Transverse colon (tissue), 3 donors: ENCODE results near the gene LONP1.

Experiments
- POLR2A ChIP-seq: fragments of 450-650 bp; IDR thresholded peaks from one replicate; pipeline ENCODE4 v1.6.1; 2016; ENCODE audit warnings: antibody characterized with exemption, mild to moderate bottlenecking, moderate library complexity
- TF ChIP-seq, protein P1 (sequence below), 5 experiments: fragments of 200-600 bp in 3 of 5; fragments of 450-650 bp in 2 of 5; sonication (generic) in 3 of 5; IDR thresholded peaks; 1 replicate in 2 of 5; 2 replicates in 3 of 5; pipeline ENCODE4 v1.5.1; 2016 to 2017; ENCODE audit warnings: antibody characterized with exemption in 5 of 5, inconsistent platforms in 3 of 5, mild to moderate bottlenecking in 2 of 5, moderate library complexity in 1 of 5

DNA sequence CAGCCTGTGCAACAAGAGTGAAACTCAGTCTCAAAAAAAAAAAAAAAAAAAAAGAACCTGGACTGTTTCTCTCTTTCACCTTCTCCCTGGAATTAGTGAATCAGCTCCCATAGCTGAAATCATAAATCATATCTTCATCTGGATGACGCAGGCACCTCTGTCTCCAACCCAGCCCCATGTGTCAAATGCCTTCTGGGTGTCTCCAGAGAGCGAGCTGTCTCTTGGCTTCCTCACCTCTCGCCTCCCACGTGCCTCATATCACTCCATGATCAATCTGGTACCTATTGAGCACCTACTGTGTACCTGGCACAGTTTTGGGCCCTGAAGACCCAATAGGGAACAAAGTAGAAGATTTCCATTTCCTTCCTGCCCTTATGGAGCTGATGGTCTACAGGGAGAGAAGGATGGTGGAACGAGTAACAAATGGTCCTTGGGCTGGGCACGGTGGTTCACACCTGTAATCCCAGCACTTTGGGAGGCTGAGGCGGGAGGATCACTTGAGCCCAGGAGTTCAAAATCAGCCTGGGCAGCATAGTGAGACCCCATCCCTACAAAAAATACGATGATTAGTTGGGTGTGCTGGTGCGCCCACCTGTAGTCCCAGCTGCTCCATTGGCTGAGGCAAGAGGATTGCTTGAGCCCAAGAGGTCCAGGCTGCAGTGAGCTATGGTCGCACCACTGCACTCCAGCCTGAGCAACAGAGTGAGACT, 36.6 kb downstream of the LONP1 start:
- TF ChIP-seq POLR2A: no peak
- TF ChIP-seq, protein P1, sequence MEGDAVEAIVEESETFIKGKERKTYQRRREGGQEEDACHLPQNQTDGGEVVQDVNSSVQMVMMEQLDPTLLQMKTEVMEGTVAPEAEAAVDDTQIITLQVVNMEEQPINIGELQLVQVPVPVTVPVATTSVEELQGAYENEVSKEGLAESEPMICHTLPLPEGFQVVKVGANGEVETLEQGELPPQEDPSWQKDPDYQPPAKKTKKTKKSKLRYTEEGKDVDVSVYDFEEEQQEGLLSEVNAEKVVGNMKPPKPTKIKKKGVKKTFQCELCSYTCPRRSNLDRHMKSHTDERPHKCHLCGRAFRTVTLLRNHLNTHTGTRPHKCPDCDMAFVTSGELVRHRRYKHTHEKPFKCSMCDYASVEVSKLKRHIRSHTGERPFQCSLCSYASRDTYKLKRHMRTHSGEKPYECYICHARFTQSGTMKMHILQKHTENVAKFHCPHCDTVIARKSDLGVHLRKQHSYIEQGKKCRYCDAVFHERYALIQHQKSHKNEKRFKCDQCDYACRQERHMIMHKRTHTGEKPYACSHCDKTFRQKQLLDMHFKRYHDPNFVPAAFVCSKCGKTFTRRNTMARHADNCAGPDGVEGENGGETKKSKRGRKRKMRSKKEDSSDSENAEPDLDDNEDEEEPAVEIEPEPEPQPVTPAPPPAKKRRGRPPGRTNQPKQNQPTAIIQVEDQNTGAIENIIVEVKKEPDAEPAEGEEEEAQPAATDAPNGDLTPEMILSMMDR (IDR thresholded peaks at IDR 0.05): no peak
